GM12878 (cell line): ENCODE results near the gene MRPL57. TPM values are rescaled to one million over a fixed set of nuclear protein-coding genes. Genes with fewer than 3 reads are reported as not detected.

Experiments
- ATF2 ChIP-seq: IDR thresholded peaks from 2 replicates; pipeline ENCODE4 v1.6.1; 2012; ENCODE audit warnings: low read length, inconsistent platforms
- ATF7 ChIP-seq: fragments of 450-650 bp; IDR thresholded peaks from 2 replicates; pipeline ENCODE4 v1.6.1; 2016; ENCODE audit warnings: low read depth, mild to moderate bottlenecking
- CBX3 ChIP-seq: fragments of 200-600 bp; sonication (generic); IDR thresholded peaks from 2 replicates; pipeline ENCODE4 v1.6.1; 2016; ENCODE audit warnings: low read depth, borderline replicate concordance
- CBX5 ChIP-seq: sonication (generic); IDR thresholded peaks from 2 replicates; pipeline ENCODE4 v1.6.1; 2016; ENCODE audit warnings: low read depth, moderate library complexity, mild to moderate bottlenecking, inconsistent platforms
- CHD4 ChIP-seq: fragments of 200-600 bp; sonication (generic); IDR thresholded peaks from 2 replicates; pipeline ENCODE4 v1.6.1; 2016; ENCODE audit warnings: mild to moderate bottlenecking
- CREB1 ChIP-seq: IDR thresholded peaks from 2 replicates; pipeline ENCODE4 v1.6.1; 2012; ENCODE audit warnings: low read depth, mild to moderate bottlenecking, inconsistent platforms
- E2F4 ChIP-seq: IDR thresholded peaks from 2 replicates; pipeline ENCODE4 v1.6.1; 2012; ENCODE audit warnings: low read depth, low read length, improper control_type of control experiment
- FOXM1 ChIP-seq: IDR thresholded peaks from 2 replicates; pipeline ENCODE4 v1.6.1; 2012; ENCODE audit warnings: low read depth, mild to moderate bottlenecking, inconsistent platforms, low read length, moderate library complexity
- HDAC6 ChIP-seq: fragments of 200-600 bp; sonication (generic); IDR thresholded peaks from one replicate; pipeline ENCODE4 v1.8.0; 2017; ENCODE audit warnings: antibody characterized with exemption; ENCODE audit not compliant: unreplicated experiment
- IRF3 ChIP-seq: fragments of 450-650 bp; IDR thresholded peaks from 2 replicates; pipeline ENCODE4 v1.6.1; 2014; ENCODE audit warnings: mild to moderate bottlenecking
- JUNB ChIP-seq: IDR thresholded peaks from 2 replicates; pipeline ENCODE4 v1.6.1; 2016; ENCODE audit warnings: antibody characterized with exemption, mild to moderate bottlenecking
- MEF2B ChIP-seq: fragments of 450-650 bp; IDR thresholded peaks from 2 replicates; pipeline ENCODE4 v1.6.1; 2018; ENCODE audit warnings: mild to moderate bottlenecking, moderate library complexity; ENCODE audit not compliant: partially characterized antibody, poor library complexity, severe bottlenecking
- MTA3 ChIP-seq: IDR thresholded peaks from 2 replicates; pipeline ENCODE4 v1.6.1; 2012; ENCODE audit warnings: low read length, inconsistent platforms, borderline replicate concordance
- NFIC ChIP-seq: IDR thresholded peaks from 2 replicates; pipeline ENCODE4 v1.6.1; 2012; ENCODE audit warnings: low read depth, mild to moderate bottlenecking, inconsistent platforms, low read length, moderate library complexity
- NFYB ChIP-seq: IDR thresholded peaks from 2 replicates; pipeline ENCODE4 v1.6.1; 2011; ENCODE audit warnings: low read depth, mild to moderate bottlenecking, low read length, improper control_type of control experiment, moderate library complexity; ENCODE audit not compliant: insufficient read depth
- PKNOX1 ChIP-seq: fragments of 450-650 bp; IDR thresholded peaks from 2 replicates; pipeline ENCODE4 v1.6.1; 2016; ENCODE audit warnings: mild to moderate bottlenecking
- PML ChIP-seq: IDR thresholded peaks from 2 replicates; pipeline ENCODE4 v1.6.1; 2012; ENCODE audit warnings: low read length, inconsistent platforms
- RB1 ChIP-seq: fragments of 450-650 bp; formaldehyde crosslinking; IDR thresholded peaks from 2 replicates; pipeline ENCODE4 v1.6.1; 2017; ENCODE audit warnings: mild to moderate bottlenecking, borderline replicate concordance
- SIX5 ChIP-seq: IDR thresholded peaks from 2 replicates; pipeline ENCODE4 v1.6.1; 2011; ENCODE audit warnings: mild to moderate bottlenecking, low read depth, low read length, moderate library complexity; ENCODE audit not compliant: severe bottlenecking
- STAT1 ChIP-seq: fragments of 450-650 bp; conservative IDR thresholded peaks from 2 replicates; pipeline ENCODE4 v1.6.1; 2014; ENCODE audit warnings: antibody characterized with exemption, mild to moderate bottlenecking
- USF1 ChIP-seq: IDR thresholded peaks from 2 replicates; pipeline ENCODE4 v1.6.1; 2011; ENCODE audit warnings: borderline replicate concordance, low read depth, mild to moderate bottlenecking, moderate library complexity, mixed read lengths, low read length; ENCODE audit not compliant: insufficient read depth; ENCODE audit errors: extremely low read length
- YY1 ChIP-seq: IDR thresholded peaks from 2 replicates; pipeline ENCODE4 v1.6.1; 2011; ENCODE audit warnings: low read depth, mild to moderate bottlenecking, low read length
- ZBTB4 ChIP-seq: fragments of 450-650 bp; formaldehyde crosslinking; IDR thresholded peaks from 2 replicates; pipeline ENCODE4 v1.4.0; 2022; ENCODE audit warnings: mild to moderate bottlenecking, moderate library complexity
- ZNF274 ChIP-seq: IDR thresholded peaks from one replicate; pipeline ENCODE4 v1.8.0; 2011; ENCODE audit not compliant: insufficient read length, insufficient read depth
- polyA plus RNA-seq, 11 experiments: library from polyadenylated mRNA; depleted of rRNA in 4 of 11; unstranded in 6 of 11; stranded (reverse) in 5 of 11; fragments of >200 nt; fragmentation: Nextera tagmentation in 4 of 11; fragmentation: Illumina TruSeq in 1 of 11; extraction: Ambion mirVana in 4 of 11; extraction: Trizol in 1 of 11; gene quantifications; 1 replicate in 1 of 11; 2 replicates in 10 of 11; pipeline versions ENCODE4 v1.2.1 to v1.2.3, GENCODE V29; 2011 to 2016; ENCODE audit warnings: inconsistent platforms in 2 of 11, missing spikeins in 2 of 11, low read depth in 1 of 11
- total RNA-seq, 4 experiments: library from RNA; depleted of rRNA in 3 of 4; stranded (reverse); fragments of >200 nt in 3 of 4; fragmentation: Illumina TruSeq in 1 of 4; extraction: Trizol in 1 of 4; gene quantifications; 2 replicates each; pipeline versions ENCODE4 v1.2.1 to v1.2.3, GENCODE V29; 2013 to 2021

MRPL57 gene
- total and polyA plus RNA-seq, 10 of the 15 experiments (the other 5 are each of a cell fraction or from before 2014, with no cell fraction given) = 10.5 to 90.6 (median 25.9) TPM

- TF ChIP-seq E2F4 (no peak), ZBTB4 (no peak), MEF2B (peak; percentile 71), YY1 (0 out of 2 replicates have a peak, but pooled peaks have one; percentile 15), PML (peak; percentile 83), MTA3 (peak; percentile 81), ATF2 (peak; percentile 94), PKNOX1 (no peak), USF1 (no peak), JUNB (peak; percentile 79), RB1 (no peak), IRF3 (no peak), SIX5 (no peak), NFIC (peak; percentile 85), STAT1 (no peak), ZNF274 (no peak), HDAC6 (no peak), CREB1 (0 out of 2 replicates have a peak, but pooled peaks have one; percentile 23), CBX5 (no peak), CHD4 (no peak), CBX3 (no peak), ATF7 (peak; percentile 82), FOXM1 (peak; percentile 79; the same call in 1 of the 2 replicates), NFYB (no peak)
Measured at GRCh38 chr13:21149568-21149967, 26.9 kb upstream of the MRPL57 start (continued).
